GM12878 (cell line): ENCODE measurements around the gene CFC1B. TPM values are rescaled to one million over a fixed set of nuclear protein-coding genes. Genes with fewer than 3 reads are reported as not detected.
"Not testable (repeated sequence)": the region's sequence is repeated elsewhere in the genome, so short reads cannot be mapped to it uniquely, and the experiment has no call there.

Experiments
- ATAC-seq: fragments of 200-7000 bp; cut with Tn5 transposase; 3 replicates; pipeline ENCODE4 v1.9.1; 2020; ENCODE audit warnings: mild to moderate bottlenecking, moderate library complexity
- BruUV-seq: library from RNA; stranded (reverse); fragments of 400-500 nt; replicated peaks from 2 replicates; lab custom pipeline; 2021; lab: Mats Ljungman, UMichigan
- CTCF ChIA-PET: fragments of 300-600 bp; sonication (Branson Sonifier 250); formaldehyde crosslinking; extraction: SDS; loops from one replicate; lab custom pipeline; 2021; ENCODE audit warnings: inconsistent platforms; lab: Yijun Ruan, JAX
- POLR2A ChIA-PET: fragments of 350-600 bp; formaldehyde crosslinking; extraction: SDS; loops from one replicate; lab custom pipeline; 2021; ENCODE audit warnings: inconsistent platforms; lab: Charles Lee
- RAD21 ChIA-PET: fragments of 300-600 bp; sonication (Branson Sonifier 250); formaldehyde crosslinking; loops from one replicate; lab custom pipeline; 2023; ENCODE audit warnings: antibody characterized with exemption; ENCODE audit not compliant: unreplicated experiment; lab: Charles Lee
- SMC1A ChIA-PET: fragments of 300-600 bp; sonication (Branson Sonifier 250); formaldehyde crosslinking; loops from one replicate; lab custom pipeline; 2023; ENCODE audit not compliant: unreplicated experiment, uncharacterized antibody; lab: Charles Lee
- DNase-seq: peaks from one replicate; pipeline ENCODE4 v3.0.0-alpha.2; 2011; ENCODE audit warnings: low read depth, low spot score
- FAIRE-seq: peaks from 3 replicates; lab custom pipeline; 2011; peaks lifted over from hg19 to GRCh38; lab: Jason Lieb, UNC
- H2AFZ ChIP-seq: 2 replicates; pipeline ENCODE4 v1.6.0; 2011; ENCODE audit warnings: low read depth, low read length, control low read depth; ENCODE audit not compliant: control insufficient read depth
- H3K27ac ChIP-seq: 2 replicates; pipeline ENCODE4 v1.5.1; 2011; ENCODE audit warnings: control low read depth; ENCODE audit not compliant: control insufficient read depth, insufficient read depth
- H3K27me3 ChIP-seq, 2 experiments: replicated peaks in 1 of 2; 2 replicates each; pipeline versions ENCODE4 v1.6.0 to v1.6.1; 2011; ENCODE audit warnings: low read length in 1 of 2; ENCODE audit not compliant: control insufficient read depth in 2 of 2, insufficient read depth in 2 of 2
- H3K36me3 ChIP-seq, 2 experiments: 2 replicates each; pipeline ENCODE4 v1.5.1; 2011; ENCODE audit warnings: low read length in 1 of 2; ENCODE audit not compliant: control insufficient read depth in 2 of 2, insufficient read depth in 2 of 2
- H3K4me1 ChIP-seq: 2 replicates; pipeline ENCODE4 v1.6.1; 2011; ENCODE audit warnings: mild to moderate bottlenecking, low read length, moderate library complexity, mixed read lengths; ENCODE audit not compliant: control insufficient read depth, insufficient read depth
- H3K4me2 ChIP-seq: 2 replicates; pipeline ENCODE4 v1.6.0; 2011; ENCODE audit warnings: control low read depth; ENCODE audit not compliant: control insufficient read depth, insufficient read depth
- H3K4me3 ChIP-seq: fragments of 200-600 bp; sonication (generic); 2 replicates; pipeline ENCODE4 v1.5.1; 2016
- H3K79me2 ChIP-seq: 2 replicates; pipeline ENCODE4 v1.6.0; 2011; ENCODE audit warnings: low read length; ENCODE audit not compliant: control insufficient read depth, insufficient read depth
- H3K9ac ChIP-seq: 2 replicates; pipeline ENCODE4 v1.8.0; 2011; ENCODE audit warnings: low read length, control low read depth, mixed read lengths; ENCODE audit not compliant: control insufficient read depth, insufficient read depth
- H3K9me3 ChIP-seq: replicated peaks from 3 replicates; pipeline ENCODE4 v1.5.1; 2011; ENCODE audit warnings: mild to moderate bottlenecking, low read length; ENCODE audit not compliant: control insufficient read depth, insufficient read depth
- H4K20me1 ChIP-seq: 2 replicates; pipeline ENCODE4 v1.6.0; 2011; ENCODE audit not compliant: control insufficient read depth, insufficient read depth
- WGBS: methylation state at CpG from one replicate; pipeline ENCODE4 v1.1.6; 2016; ENCODE audit warnings: low lambda C conversion rate; ENCODE audit not compliant: insufficient replicate concordance, insufficient coverage; ENCODE audit errors: missing lambda C conversion rate; 5-methylcytosine and 5-hydroxymethylcytosine counted together
- in situ Hi-C: fragments of 300-500 bp; cut with MboI; formaldehyde crosslinking; loops from 9 replicates; pipeline ENCODE4 v1.14.3; 2018; ENCODE audit warnings: mixed read lengths
- intact Hi-C: fragments of 100-400 bp; cut with micrococcal nuclease; formaldehyde crosslinking; loops from one replicate; pipeline ENCODE4 v1.14.2; 2022; ENCODE audit not compliant: unreplicated experiment
- polyA plus RNA-seq, 11 experiments: library from polyadenylated mRNA; depleted of rRNA in 4 of 11; unstranded in 6 of 11; stranded (reverse) in 5 of 11; fragments of >200 nt; fragmentation: Nextera tagmentation in 4 of 11; fragmentation: Illumina TruSeq in 1 of 11; extraction: Ambion mirVana in 4 of 11; extraction: Trizol in 1 of 11; gene quantifications; 1 replicate in 1 of 11; 2 replicates in 10 of 11; pipeline versions ENCODE4 v1.2.1 to v1.2.3, GENCODE V29; 2011 to 2016; ENCODE audit warnings: inconsistent platforms in 2 of 11, missing spikeins in 2 of 11, low read depth in 1 of 11
- total RNA-seq, 4 experiments: library from RNA; depleted of rRNA in 3 of 4; stranded (reverse); fragments of >200 nt in 3 of 4; fragmentation: Illumina TruSeq in 1 of 4; extraction: Trizol in 1 of 4; gene quantifications; 2 replicates each; pipeline versions ENCODE4 v1.2.1 to v1.2.3, GENCODE V29; 2013 to 2021

Gene CFC1B
- total and polyA plus RNA-seq, 10 of the 15 experiments (the other 5 are each of a cell fraction or from before 2014, with no cell fraction given): not detected

- H3K79me2 ChIP-seq, H3K4me2 ChIP-seq, H3K27me3 ChIP-seq, H3K9ac ChIP-seq, H3K4me1 ChIP-seq, H3K27ac ChIP-seq, H3K36me3 ChIP-seq, FAIRE-seq, RAD21 ChIA-PET, POLR2A ChIA-PET, intact Hi-C loops, H3K4me3 ChIP-seq, BruUV-seq, H4K20me1 ChIP-seq, H3K9me3 ChIP-seq, DNase-seq, H2AFZ ChIP-seq, ATAC-seq, in situ Hi-C loops, SMC1A ChIA-PET, CTCF ChIA-PET: not testable (repeated sequence)
- WGBS: no CpG with 5 or more reads among the region's 27 CpGs
Observed at GRCh38 chr2:130549475-130549874, 28.5 kb downstream of the CFC1B start.

GRCh38 chr2:130554178-130554577, 33.2 kb downstream of the CFC1B start:
- H3K79me2 ChIP-seq, ATAC-seq, H3K4me2 ChIP-seq, H3K27ac ChIP-seq, H3K9me3 ChIP-seq, POLR2A ChIA-PET, H3K36me3 ChIP-seq, H3K4me3 ChIP-seq, intact Hi-C loops, H3K9ac ChIP-seq, SMC1A ChIA-PET, FAIRE-seq, H3K4me1 ChIP-seq, H3K27me3 ChIP-seq, in situ Hi-C loops, DNase-seq, H2AFZ ChIP-seq, RAD21 ChIA-PET, H4K20me1 ChIP-seq, BruUV-seq, CTCF ChIA-PET: not testable (repeated sequence)
- WGBS: no CpG with 5 or more reads among the region's 4 CpGs

DNA sequence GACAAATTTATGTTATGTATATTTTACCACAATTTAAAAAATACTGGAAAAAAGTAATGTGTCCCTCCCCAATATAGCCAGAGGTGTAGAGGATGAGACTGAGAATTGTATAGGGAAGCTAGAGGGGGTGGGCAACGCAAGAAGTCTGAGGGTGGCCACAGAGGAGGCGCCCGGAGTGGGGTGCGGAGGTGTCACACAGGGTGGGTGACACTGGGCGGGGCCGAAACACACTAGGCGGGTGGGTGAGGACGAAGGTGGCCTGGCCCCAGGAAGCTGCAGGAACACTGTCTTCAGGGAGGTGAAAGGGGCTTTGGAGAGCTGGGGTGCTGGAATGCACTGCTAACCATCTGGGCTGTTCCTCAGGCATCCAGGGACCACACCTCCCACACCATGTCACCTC, 35.4 kb downstream of the CFC1B start:
- H3K36me3 ChIP-seq, intact Hi-C loops, SMC1A ChIA-PET, FAIRE-seq, H3K27ac ChIP-seq, H3K9me3 ChIP-seq, RAD21 ChIA-PET, H3K27me3 ChIP-seq, POLR2A ChIA-PET, in situ Hi-C loops, H3K79me2 ChIP-seq, H3K4me2 ChIP-seq, CTCF ChIA-PET, H2AFZ ChIP-seq, H3K4me3 ChIP-seq, H4K20me1 ChIP-seq, BruUV-seq, H3K4me1 ChIP-seq, DNase-seq, ATAC-seq, H3K9ac ChIP-seq: not testable (repeated sequence)
- no CpG with 5 or more reads among the region's 8 CpGs for WGBS

GRCh38 chr2:130566165-130566564, 45.1 kb downstream of the CFC1B start:
- intact Hi-C loops, CTCF ChIA-PET, BruUV-seq, ATAC-seq, H4K20me1 ChIP-seq, FAIRE-seq, H3K4me3 ChIP-seq, DNase-seq, H3K4me2 ChIP-seq, H3K27me3 ChIP-seq, RAD21 ChIA-PET, H3K79me2 ChIP-seq, H3K4me1 ChIP-seq, H3K9ac ChIP-seq, POLR2A ChIA-PET, SMC1A ChIA-PET, H3K9me3 ChIP-seq, H3K36me3 ChIP-seq, H2AFZ ChIP-seq, H3K27ac ChIP-seq, in situ Hi-C loops: not testable (repeated sequence)
- no CpG with 5 or more reads among the region's 4 CpGs for WGBS
